GM12878 (cell line): ENCODE data around the gene ZACN. TPM values are rescaled to one million over a fixed set of nuclear protein-coding genes. Genes with fewer than 3 reads are reported as not detected.

Experiments
- ATAC-seq: fragments of 200-7000 bp; cut with Tn5 transposase; 3 replicates; pipeline ENCODE4 v1.9.1; 2020; ENCODE audit warnings: mild to moderate bottlenecking, moderate library complexity
- BruUV-seq: library from RNA; stranded (reverse); fragments of 400-500 nt; replicated peaks from 2 replicates; lab custom pipeline; 2021; lab: Mats Ljungman, UMichigan
- CTCF ChIA-PET: fragments of 300-600 bp; sonication (Branson Sonifier 250); formaldehyde crosslinking; extraction: SDS; loops from one replicate; lab custom pipeline; 2021; ENCODE audit warnings: inconsistent platforms; lab: Yijun Ruan, JAX
- POLR2A ChIA-PET: fragments of 350-600 bp; formaldehyde crosslinking; extraction: SDS; loops from one replicate; lab custom pipeline; 2021; ENCODE audit warnings: inconsistent platforms; lab: Charles Lee
- RAD21 ChIA-PET: fragments of 300-600 bp; sonication (Branson Sonifier 250); formaldehyde crosslinking; loops from one replicate; lab custom pipeline; 2023; ENCODE audit warnings: antibody characterized with exemption; ENCODE audit not compliant: unreplicated experiment; lab: Charles Lee
- SMC1A ChIA-PET: fragments of 300-600 bp; sonication (Branson Sonifier 250); formaldehyde crosslinking; loops from one replicate; lab custom pipeline; 2023; ENCODE audit not compliant: unreplicated experiment, uncharacterized antibody; lab: Charles Lee
- DNase-seq: peaks from one replicate; pipeline ENCODE4 v3.0.0-alpha.2; 2011; ENCODE audit warnings: low read depth, low spot score
- FAIRE-seq: peaks from 3 replicates; lab custom pipeline; 2011; peaks lifted over from hg19 to GRCh38; lab: Jason Lieb, UNC
- H2AFZ ChIP-seq: 2 replicates; pipeline ENCODE4 v1.6.0; 2011; ENCODE audit warnings: low read depth, low read length, control low read depth; ENCODE audit not compliant: control insufficient read depth
- H3K27ac ChIP-seq: 2 replicates; pipeline ENCODE4 v1.5.1; 2011; ENCODE audit warnings: control low read depth; ENCODE audit not compliant: control insufficient read depth, insufficient read depth
- H3K27me3 ChIP-seq, 2 experiments: replicated peaks in 1 of 2; 2 replicates each; pipeline versions ENCODE4 v1.6.0 to v1.6.1; 2011; ENCODE audit warnings: low read length in 1 of 2; ENCODE audit not compliant: control insufficient read depth in 2 of 2, insufficient read depth in 2 of 2
- H3K36me3 ChIP-seq, 2 experiments: 2 replicates each; pipeline ENCODE4 v1.5.1; 2011; ENCODE audit warnings: low read length in 1 of 2; ENCODE audit not compliant: control insufficient read depth in 2 of 2, insufficient read depth in 2 of 2
- H3K4me1 ChIP-seq: 2 replicates; pipeline ENCODE4 v1.6.1; 2011; ENCODE audit warnings: mild to moderate bottlenecking, low read length, moderate library complexity, mixed read lengths; ENCODE audit not compliant: control insufficient read depth, insufficient read depth
- H3K4me2 ChIP-seq: 2 replicates; pipeline ENCODE4 v1.6.0; 2011; ENCODE audit warnings: control low read depth; ENCODE audit not compliant: control insufficient read depth, insufficient read depth
- H3K4me3 ChIP-seq: fragments of 200-600 bp; sonication (generic); 2 replicates; pipeline ENCODE4 v1.5.1; 2016
- H3K79me2 ChIP-seq: 2 replicates; pipeline ENCODE4 v1.6.0; 2011; ENCODE audit warnings: low read length; ENCODE audit not compliant: control insufficient read depth, insufficient read depth
- H3K9ac ChIP-seq: 2 replicates; pipeline ENCODE4 v1.8.0; 2011; ENCODE audit warnings: low read length, control low read depth, mixed read lengths; ENCODE audit not compliant: control insufficient read depth, insufficient read depth
- H3K9me3 ChIP-seq: replicated peaks from 3 replicates; pipeline ENCODE4 v1.5.1; 2011; ENCODE audit warnings: mild to moderate bottlenecking, low read length; ENCODE audit not compliant: control insufficient read depth, insufficient read depth
- H4K20me1 ChIP-seq: 2 replicates; pipeline ENCODE4 v1.6.0; 2011; ENCODE audit not compliant: control insufficient read depth, insufficient read depth
- BRCA1 ChIP-seq: IDR thresholded peaks from 2 replicates; pipeline ENCODE4 v1.6.1; 2011; ENCODE audit warnings: low read depth, low read length, improper control_type of control experiment
- ETV6 ChIP-seq, 2 experiments: fragments of 450-650 bp in 1 of 2; IDR thresholded peaks in 1 of 2; conservative IDR thresholded peaks in 1 of 2; 2 replicates each; pipeline ENCODE4 v1.6.1; 2014; ENCODE audit warnings: antibody characterized with exemption in 1 of 2, borderline replicate concordance in 1 of 2, low read depth in 1 of 2, mild to moderate bottlenecking in 1 of 2, moderate library complexity in 1 of 2
- MTA2 ChIP-seq: fragments of 450-650 bp; IDR thresholded peaks from 2 replicates; pipeline ENCODE4 v1.6.1; 2016; ENCODE audit warnings: low read depth, mild to moderate bottlenecking, moderate library complexity
- RELA ChIP-seq: fragments of 450-650 bp; IDR thresholded peaks from 2 replicates; pipeline ENCODE4 v1.8.0; 2014; ENCODE audit warnings: borderline replicate concordance; ENCODE audit not compliant: partially characterized antibody
- SMAD5 ChIP-seq: IDR thresholded peaks from 2 replicates; pipeline ENCODE4 v1.6.1; 2016; ENCODE audit warnings: antibody characterized with exemption, low read depth
- WGBS: methylation state at CpG from one replicate; pipeline ENCODE4 v1.1.6; 2016; ENCODE audit warnings: low lambda C conversion rate; ENCODE audit not compliant: insufficient replicate concordance, insufficient coverage; ENCODE audit errors: missing lambda C conversion rate; 5-methylcytosine and 5-hydroxymethylcytosine counted together
- in situ Hi-C: fragments of 300-500 bp; cut with MboI; formaldehyde crosslinking; loops from 9 replicates; pipeline ENCODE4 v1.14.3; 2018; ENCODE audit warnings: mixed read lengths
- intact Hi-C: fragments of 100-400 bp; cut with micrococcal nuclease; formaldehyde crosslinking; loops from one replicate; pipeline ENCODE4 v1.14.2; 2022; ENCODE audit not compliant: unreplicated experiment
- polyA plus RNA-seq, 11 experiments: library from polyadenylated mRNA; depleted of rRNA in 4 of 11; unstranded in 6 of 11; stranded (reverse) in 5 of 11; fragments of >200 nt; fragmentation: Nextera tagmentation in 4 of 11; fragmentation: Illumina TruSeq in 1 of 11; extraction: Ambion mirVana in 4 of 11; extraction: Trizol in 1 of 11; gene quantifications; 1 replicate in 1 of 11; 2 replicates in 10 of 11; pipeline versions ENCODE4 v1.2.1 to v1.2.3, GENCODE V29; 2011 to 2016; ENCODE audit warnings: inconsistent platforms in 2 of 11, missing spikeins in 2 of 11, low read depth in 1 of 11
- total RNA-seq, 4 experiments: library from RNA; depleted of rRNA in 3 of 4; stranded (reverse); fragments of >200 nt in 3 of 4; fragmentation: Illumina TruSeq in 1 of 4; extraction: Trizol in 1 of 4; gene quantifications; 2 replicates each; pipeline versions ENCODE4 v1.2.1 to v1.2.3, GENCODE V29; 2013 to 2021
- TF ChIP-seq, protein P1 (sequence below): fragments of 450-650 bp; IDR thresholded peaks from 2 replicates; pipeline ENCODE4 v1.6.1; 2018; ENCODE audit warnings: mild to moderate bottlenecking, low read depth, moderate library complexity; ENCODE audit not compliant: partially characterized antibody
- TF ChIP-seq, protein P2 (sequence below): IDR thresholded peaks from 2 replicates; pipeline ENCODE4 v1.6.1; 2011; ENCODE audit warnings: low read depth, low read length, improper control_type of control experiment, borderline replicate concordance
- TF ChIP-seq, protein P3 (sequence below): fragments of 450-650 bp; IDR thresholded peaks from 2 replicates; pipeline ENCODE4 v1.6.1; 2017; ENCODE audit warnings: mild to moderate bottlenecking, moderate library complexity

The ZACN gene
- total and polyA plus RNA-seq, 10 of the 15 experiments (the other 5 are each of a cell fraction or from before 2014, with no cell fraction given): 0.06 to 11.3 (median 0.47) TPM; not detected in 2

DNA sequence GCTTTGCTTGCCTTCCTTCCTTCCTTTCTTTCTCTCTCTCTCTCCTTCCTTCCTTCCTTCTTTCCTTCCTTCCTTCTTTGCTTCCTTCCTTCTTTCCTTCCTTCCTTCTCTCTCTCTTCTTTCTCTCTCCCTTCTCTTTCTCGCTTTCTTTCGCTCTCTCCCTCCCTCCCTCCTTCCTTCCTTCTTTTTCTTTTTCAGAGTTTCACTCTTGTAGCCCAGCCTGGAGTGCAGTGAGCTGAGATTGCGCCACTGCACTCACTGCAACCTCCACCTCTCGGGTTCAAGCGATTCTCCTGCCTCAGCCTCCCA lies 44.2 kb downstream of the ZACN start:
- H3K4me2 ChIP-seq: no peak overlapping the region
- 78% methylated on average over 5 of the region's 5 CpGs for WGBS

More for the DNA sequence above, 44.2 kb downstream of the ZACN start:
- BruUV-seq: no TSS peak
- ChIA-PET SMC1A (interaction anchor here (1.2 to 9.0 kb wide), 9 partner anchors 22 to 176 kb away, joined by 3 to 77 read pairs (median 11); no protein-coding TSS in a partner anchor), RAD21 (interaction anchor here (1.4 to 9.9 kb wide), 7 partner anchors 57 to 176 kb away, joined by 4 to 149 read pairs (median 14); partner anchors contain the start of gene UBALD2), CTCF (interaction anchor here (0.8 to 18.3 kb wide), 14 partner anchors 17 to 176 kb away, joined by 3 to 316 read pairs (median 6); partner anchors contain the start of gene FOXJ1), POLR2A (interaction anchor here (1.1 kb wide), 1 partner anchor 156 kb away, joined by 4 read pairs; no protein-coding TSS in a partner anchor)
- ATAC-seq (no peak), FAIRE-seq (no peak), DNase-seq (no peak)
- intact Hi-C loops (loop anchor here (10.0 kb wide), 1 partner anchor 262 kb away; the partner anchor contains the start of gene SPHK1), in situ Hi-C loops (loop anchor here (5.0 kb wide), 1 partner anchor 159 kb away; no protein-coding TSS in a partner anchor)
- no peak overlapping the region for H3K4me3 ChIP-seq
- H3K36me3 ChIP-seq: no peaks in the 10 kb centered on the region
- no peak for TF ChIP-seq RELA
- no peak for TF ChIP-seq BRCA1
- TF ChIP-seq, protein P1, sequence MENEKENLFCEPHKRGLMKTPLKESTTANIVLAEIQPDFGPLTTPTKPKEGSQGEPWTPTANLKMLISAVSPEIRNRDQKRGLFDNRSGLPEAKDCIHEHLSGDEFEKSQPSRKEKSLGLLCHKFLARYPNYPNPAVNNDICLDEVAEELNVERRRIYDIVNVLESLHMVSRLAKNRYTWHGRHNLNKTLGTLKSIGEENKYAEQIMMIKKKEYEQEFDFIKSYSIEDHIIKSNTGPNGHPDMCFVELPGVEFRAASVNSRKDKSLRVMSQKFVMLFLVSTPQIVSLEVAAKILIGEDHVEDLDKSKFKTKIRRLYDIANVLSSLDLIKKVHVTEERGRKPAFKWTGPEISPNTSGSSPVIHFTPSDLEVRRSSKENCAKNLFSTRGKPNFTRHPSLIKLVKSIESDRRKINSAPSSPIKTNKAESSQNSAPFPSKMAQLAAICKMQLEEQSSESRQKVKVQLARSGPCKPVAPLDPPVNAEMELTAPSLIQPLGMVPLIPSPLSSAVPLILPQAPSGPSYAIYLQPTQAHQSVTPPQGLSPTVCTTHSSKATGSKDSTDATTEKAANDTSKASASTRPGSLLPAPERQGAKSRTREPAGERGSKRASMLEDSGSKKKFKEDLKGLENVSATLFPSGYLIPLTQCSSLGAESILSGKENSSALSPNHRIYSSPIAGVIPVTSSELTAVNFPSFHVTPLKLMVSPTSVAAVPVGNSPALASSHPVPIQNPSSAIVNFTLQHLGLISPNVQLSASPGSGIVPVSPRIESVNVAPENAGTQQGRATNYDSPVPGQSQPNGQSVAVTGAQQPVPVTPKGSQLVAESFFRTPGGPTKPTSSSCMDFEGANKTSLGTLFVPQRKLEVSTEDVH: no peak
- TF ChIP-seq, protein P2, sequence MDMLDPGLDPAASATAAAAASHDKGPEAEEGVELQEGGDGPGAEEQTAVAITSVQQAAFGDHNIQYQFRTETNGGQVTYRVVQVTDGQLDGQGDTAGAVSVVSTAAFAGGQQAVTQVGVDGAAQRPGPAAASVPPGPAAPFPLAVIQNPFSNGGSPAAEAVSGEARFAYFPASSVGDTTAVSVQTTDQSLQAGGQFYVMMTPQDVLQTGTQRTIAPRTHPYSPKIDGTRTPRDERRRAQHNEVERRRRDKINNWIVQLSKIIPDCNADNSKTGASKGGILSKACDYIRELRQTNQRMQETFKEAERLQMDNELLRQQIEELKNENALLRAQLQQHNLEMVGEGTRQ: no peak
- no peak for TF ChIP-seq MTA2
- TF ChIP-seq ETV6 (conservative IDR thresholded peaks at IDR 0.05 in 1 of 2, IDR thresholded peaks at IDR 0.05 in 1 of 2; ENCODE audit: borderline replicate concordance in 1 of 2, low read depth in 1 of 2): peak in 1 of 2 experiments; percentile 40; a peak in 1 of 4 replicates
- TF ChIP-seq, protein P3, sequence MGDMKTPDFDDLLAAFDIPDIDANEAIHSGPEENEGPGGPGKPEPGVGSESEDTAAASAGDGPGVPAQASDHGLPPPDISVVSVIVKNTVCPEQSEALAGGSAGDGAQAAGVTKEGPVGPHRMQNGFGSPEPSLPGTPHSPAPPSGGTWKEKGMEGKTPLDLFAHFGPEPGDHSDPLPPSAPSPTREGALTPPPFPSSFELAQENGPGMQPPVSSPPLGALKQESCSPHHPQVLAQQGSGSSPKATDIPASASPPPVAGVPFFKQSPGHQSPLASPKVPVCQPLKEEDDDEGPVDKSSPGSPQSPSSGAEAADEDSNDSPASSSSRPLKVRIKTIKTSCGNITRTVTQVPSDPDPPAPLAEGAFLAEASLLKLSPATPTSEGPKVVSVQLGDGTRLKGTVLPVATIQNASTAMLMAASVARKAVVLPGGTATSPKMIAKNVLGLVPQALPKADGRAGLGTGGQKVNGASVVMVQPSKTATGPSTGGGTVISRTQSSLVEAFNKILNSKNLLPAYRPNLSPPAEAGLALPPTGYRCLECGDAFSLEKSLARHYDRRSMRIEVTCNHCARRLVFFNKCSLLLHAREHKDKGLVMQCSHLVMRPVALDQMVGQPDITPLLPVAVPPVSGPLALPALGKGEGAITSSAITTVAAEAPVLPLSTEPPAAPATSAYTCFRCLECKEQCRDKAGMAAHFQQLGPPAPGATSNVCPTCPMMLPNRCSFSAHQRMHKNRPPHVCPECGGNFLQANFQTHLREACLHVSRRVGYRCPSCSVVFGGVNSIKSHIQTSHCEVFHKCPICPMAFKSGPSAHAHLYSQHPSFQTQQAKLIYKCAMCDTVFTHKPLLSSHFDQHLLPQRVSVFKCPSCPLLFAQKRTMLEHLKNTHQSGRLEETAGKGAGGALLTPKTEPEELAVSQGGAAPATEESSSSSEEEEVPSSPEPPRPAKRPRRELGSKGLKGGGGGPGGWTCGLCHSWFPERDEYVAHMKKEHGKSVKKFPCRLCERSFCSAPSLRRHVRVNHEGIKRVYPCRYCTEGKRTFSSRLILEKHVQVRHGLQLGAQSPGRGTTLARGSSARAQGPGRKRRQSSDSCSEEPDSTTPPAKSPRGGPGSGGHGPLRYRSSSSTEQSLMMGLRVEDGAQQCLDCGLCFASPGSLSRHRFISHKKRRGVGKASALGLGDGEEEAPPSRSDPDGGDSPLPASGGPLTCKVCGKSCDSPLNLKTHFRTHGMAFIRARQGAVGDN: no peak
- TF ChIP-seq SMAD5: no peak
- no peak overlapping the region for H3K9ac ChIP-seq
- no peak overlapping the region for H2AFZ ChIP-seq
- H4K20me1 ChIP-seq: no peaks in the 10 kb centered on the region
- H3K9me3 ChIP-seq: no peaks in the 10 kb centered on the region
- H3K79me2 ChIP-seq: no peaks in the 10 kb centered on the region
- H3K4me1 ChIP-seq: peaks cover 6% of the 10 kb centered on the region
- no peak overlapping the region for H3K27ac ChIP-seq
- no peaks in the 10 kb centered on the region for H3K27me3 ChIP-seq
